Vagina (tissue), 2 donors: ENCODE results near the gene MMRN2.

Experiments used
- POLR2A ChIP-seq, 2 donors: fragments of 450-650 bp; IDR thresholded peaks; one replicate each; pipeline ENCODE4 v1.6.1; 2017; ENCODE audit warnings: antibody characterized with exemption in 2 of 2, mild to moderate bottlenecking in 2 of 2, moderate library complexity in 2 of 2
- TF ChIP-seq, protein P1 (sequence below), 3 experiments: fragments of 450-650 bp in 2 of 3; fragments of 200-600 bp in 1 of 3; sonication (generic) in 1 of 3; IDR thresholded peaks; one replicate each; pipeline ENCODE4 v1.5.1; 2017 to 2019; ENCODE audit warnings: antibody characterized with exemption in 3 of 3, mild to moderate bottlenecking in 2 of 3, moderate library complexity in 2 of 3

- TF ChIP-seq, protein P1, sequence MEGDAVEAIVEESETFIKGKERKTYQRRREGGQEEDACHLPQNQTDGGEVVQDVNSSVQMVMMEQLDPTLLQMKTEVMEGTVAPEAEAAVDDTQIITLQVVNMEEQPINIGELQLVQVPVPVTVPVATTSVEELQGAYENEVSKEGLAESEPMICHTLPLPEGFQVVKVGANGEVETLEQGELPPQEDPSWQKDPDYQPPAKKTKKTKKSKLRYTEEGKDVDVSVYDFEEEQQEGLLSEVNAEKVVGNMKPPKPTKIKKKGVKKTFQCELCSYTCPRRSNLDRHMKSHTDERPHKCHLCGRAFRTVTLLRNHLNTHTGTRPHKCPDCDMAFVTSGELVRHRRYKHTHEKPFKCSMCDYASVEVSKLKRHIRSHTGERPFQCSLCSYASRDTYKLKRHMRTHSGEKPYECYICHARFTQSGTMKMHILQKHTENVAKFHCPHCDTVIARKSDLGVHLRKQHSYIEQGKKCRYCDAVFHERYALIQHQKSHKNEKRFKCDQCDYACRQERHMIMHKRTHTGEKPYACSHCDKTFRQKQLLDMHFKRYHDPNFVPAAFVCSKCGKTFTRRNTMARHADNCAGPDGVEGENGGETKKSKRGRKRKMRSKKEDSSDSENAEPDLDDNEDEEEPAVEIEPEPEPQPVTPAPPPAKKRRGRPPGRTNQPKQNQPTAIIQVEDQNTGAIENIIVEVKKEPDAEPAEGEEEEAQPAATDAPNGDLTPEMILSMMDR (IDR thresholded peaks at IDR 0.05), result peak; percentile 75 to 82 (median 76)
- TF ChIP-seq POLR2A (IDR thresholded peaks at IDR 0.05), result no peak
These were observed 2.8 kb upstream of the MMRN2 start for GRCh38 chr10:86960003-86960862.
